Fibroblast of lung (primary cell): Measurements from ENCODE around the gene DNMT1. TPM values are rescaled to one million over a fixed set of nuclear protein-coding genes. Genes with fewer than 3 reads are reported as not detected.

Source experiments
- DNase-seq, 2 donors: peaks; one replicate each; pipeline versions ENCODE4 v3.0.0 to v3.0.0-alpha.2; 2010; ENCODE audit warnings: low read depth in 2 of 2
- H2AFZ ChIP-seq: 2 replicates; pipeline ENCODE4 v1.5.1; 2012; ENCODE audit warnings: low read length, control low read depth, inconsistent platforms
- H3K27ac ChIP-seq: 2 replicates; pipeline ENCODE4 v1.5.1; 2011; ENCODE audit warnings: low read length, control low read depth; ENCODE audit not compliant: insufficient read depth
- H3K27me3 ChIP-seq: 2 replicates; pipeline ENCODE4 v1.5.1; 2011; ENCODE audit warnings: mild to moderate bottlenecking, low read length; ENCODE audit not compliant: control insufficient read depth, insufficient read depth
- H3K36me3 ChIP-seq: 2 replicates; pipeline ENCODE4 v1.5.1; 2011; ENCODE audit warnings: low read length; ENCODE audit not compliant: control insufficient read depth, insufficient read depth
- H3K4me1 ChIP-seq: 2 replicates; pipeline ENCODE4 v1.5.1; 2011; ENCODE audit warnings: low read length; ENCODE audit not compliant: control insufficient read depth, insufficient read depth; ENCODE audit errors: extremely low read depth
- H3K4me2 ChIP-seq: 2 replicates; pipeline ENCODE4 v1.5.1; 2011; ENCODE audit warnings: low read length, control low read depth; ENCODE audit not compliant: insufficient read depth; ENCODE audit errors: extremely low read depth
- H3K4me3 ChIP-seq, 4 experiments: fragments of 200-600 bp in 1 of 4; sonication (generic) in 1 of 4; replicated peaks in 1 of 4; 2 replicates each; pipeline ENCODE4 v1.5.1; 2011 to 2016; ENCODE audit warnings: low read length in 4 of 4, low read depth in 3 of 4, mild to moderate bottlenecking in 3 of 4, control low read depth in 2 of 4, inconsistent platforms in 1 of 4, mixed read lengths in 1 of 4; ENCODE audit not compliant: insufficient read depth in 1 of 4; ENCODE audit errors: control extremely low read depth in 1 of 4
- H3K79me2 ChIP-seq: 2 replicates; pipeline ENCODE4 v1.5.1; 2012; ENCODE audit warnings: mild to moderate bottlenecking, low read length, inconsistent platforms; ENCODE audit not compliant: control insufficient read depth, insufficient read depth
- H3K9ac ChIP-seq: 2 replicates; pipeline ENCODE4 v1.5.1; 2011; ENCODE audit warnings: mild to moderate bottlenecking, low read length, control low read depth; ENCODE audit not compliant: insufficient read depth
- H3K9me3 ChIP-seq: 2 replicates; pipeline ENCODE4 v1.5.1; 2012; ENCODE audit warnings: low read depth, low read length; ENCODE audit not compliant: control insufficient read depth, insufficient read depth
- H4K20me1 ChIP-seq: 2 replicates; pipeline ENCODE4 v1.5.1; 2011; ENCODE audit warnings: low read length; ENCODE audit not compliant: control insufficient read depth, insufficient read depth; ENCODE audit errors: extremely low read depth
- EZH2 ChIP-seq: IDR thresholded peaks from 2 replicates; pipeline ENCODE4 v1.5.1; 2012; ENCODE audit warnings: low read length, control low read depth, mild to moderate bottlenecking; ENCODE audit errors: missing control alignments
- polyA plus RNA-seq, 2 donors: library from polyadenylated mRNA; depleted of rRNA in 1 of 2; stranded (reverse) in 1 of 2; unstranded in 1 of 2; fragments of >200 nt; gene quantifications; 2 replicates each; pipeline ENCODE4 v1.2.1, GENCODE V29; 2011 to 2012; ENCODE audit warnings: missing spikeins in 1 of 2
- total RNA-seq: library from RNA; depleted of rRNA; stranded (reverse); fragments of >200 nt; gene quantifications from 2 replicates; pipeline ENCODE4 v1.2.1, GENCODE V29; 2014
- TF ChIP-seq, protein P1 (sequence below), 2 donors: IDR thresholded peaks in 1 of 2; conservative IDR thresholded peaks in 1 of 2; 1 replicate in 1 of 2; 2 replicates in 1 of 2; pipeline ENCODE4 v1.5.1; 2011 to 2012; ENCODE audit warnings: low read length in 2 of 2, control low read depth in 1 of 2, inconsistent platforms in 1 of 2, low read depth in 1 of 2, mild to moderate bottlenecking in 1 of 2

Gene DNMT1
- total and polyA plus RNA-seq, 2 donors (not counting 1 experiment from before 2014, with no cell fraction given): 33.7 to 36.7 TPM

DNA sequence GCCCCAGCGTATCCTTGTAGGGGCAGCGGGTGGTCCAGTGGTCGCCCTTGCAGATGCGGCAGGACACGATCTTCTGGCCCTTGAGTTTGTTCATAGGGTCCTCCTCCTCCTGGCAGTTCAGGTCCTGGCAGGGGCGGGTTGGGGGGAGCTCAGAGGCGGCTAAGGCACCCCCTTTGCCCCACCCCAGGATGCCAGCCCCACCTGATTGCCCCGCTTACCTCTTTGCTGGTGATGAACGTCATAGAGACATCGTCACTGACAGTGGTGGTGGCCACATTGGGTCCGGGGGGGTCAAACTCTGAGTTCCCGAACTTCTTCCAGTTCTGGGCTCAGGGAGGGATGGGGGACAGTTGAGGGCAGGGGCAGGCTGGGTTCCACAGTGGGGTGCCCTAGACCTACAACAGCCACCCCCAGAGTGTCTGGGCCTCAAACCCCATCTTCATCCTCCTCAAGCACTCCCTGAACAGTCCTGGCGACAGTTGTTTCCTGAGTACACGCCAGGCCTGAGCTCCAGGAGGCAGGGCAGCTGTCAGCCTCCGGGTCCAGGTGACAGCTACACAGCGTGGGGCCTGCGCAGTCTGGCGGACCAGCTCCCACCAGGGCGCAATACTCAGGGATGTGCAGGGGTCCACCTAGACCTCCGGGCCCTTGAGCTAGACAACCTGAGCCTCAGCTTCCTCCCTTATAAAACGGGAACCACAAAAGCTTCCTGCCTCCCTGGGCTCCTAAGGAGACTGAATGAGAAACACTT, 77.7 kb downstream of the DNMT1 start:
- Histone ChIP-seq H3K4me2 (no peak overlapping the region), H3K27me3 (no peaks in the 10 kb centered on the region), H3K79me2 (peaks cover 12% of the 10 kb centered on the region), H2AFZ (no peak overlapping the region), H3K4me1 (peaks cover 11% of the 10 kb centered on the region), H3K4me3 (no peak overlapping the region), H3K36me3 (peaks cover 24% of the 10 kb centered on the region), H4K20me1 (no peaks in the 10 kb centered on the region), H3K9me3 (no peaks in the 10 kb centered on the region), H3K9ac (no peak overlapping the region), H3K27ac (no peak overlapping the region)
- TF ChIP-seq EZH2: no peak
- TF ChIP-seq, protein P1, sequence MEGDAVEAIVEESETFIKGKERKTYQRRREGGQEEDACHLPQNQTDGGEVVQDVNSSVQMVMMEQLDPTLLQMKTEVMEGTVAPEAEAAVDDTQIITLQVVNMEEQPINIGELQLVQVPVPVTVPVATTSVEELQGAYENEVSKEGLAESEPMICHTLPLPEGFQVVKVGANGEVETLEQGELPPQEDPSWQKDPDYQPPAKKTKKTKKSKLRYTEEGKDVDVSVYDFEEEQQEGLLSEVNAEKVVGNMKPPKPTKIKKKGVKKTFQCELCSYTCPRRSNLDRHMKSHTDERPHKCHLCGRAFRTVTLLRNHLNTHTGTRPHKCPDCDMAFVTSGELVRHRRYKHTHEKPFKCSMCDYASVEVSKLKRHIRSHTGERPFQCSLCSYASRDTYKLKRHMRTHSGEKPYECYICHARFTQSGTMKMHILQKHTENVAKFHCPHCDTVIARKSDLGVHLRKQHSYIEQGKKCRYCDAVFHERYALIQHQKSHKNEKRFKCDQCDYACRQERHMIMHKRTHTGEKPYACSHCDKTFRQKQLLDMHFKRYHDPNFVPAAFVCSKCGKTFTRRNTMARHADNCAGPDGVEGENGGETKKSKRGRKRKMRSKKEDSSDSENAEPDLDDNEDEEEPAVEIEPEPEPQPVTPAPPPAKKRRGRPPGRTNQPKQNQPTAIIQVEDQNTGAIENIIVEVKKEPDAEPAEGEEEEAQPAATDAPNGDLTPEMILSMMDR (conservative IDR thresholded peaks at IDR 0.05 in 1 of 2, IDR thresholded peaks at IDR 0.05 in 1 of 2; ENCODE audit: low read depth in 1 of 2, low read length in 2 of 2): no peak
- DNase-seq: no peak

DNA sequence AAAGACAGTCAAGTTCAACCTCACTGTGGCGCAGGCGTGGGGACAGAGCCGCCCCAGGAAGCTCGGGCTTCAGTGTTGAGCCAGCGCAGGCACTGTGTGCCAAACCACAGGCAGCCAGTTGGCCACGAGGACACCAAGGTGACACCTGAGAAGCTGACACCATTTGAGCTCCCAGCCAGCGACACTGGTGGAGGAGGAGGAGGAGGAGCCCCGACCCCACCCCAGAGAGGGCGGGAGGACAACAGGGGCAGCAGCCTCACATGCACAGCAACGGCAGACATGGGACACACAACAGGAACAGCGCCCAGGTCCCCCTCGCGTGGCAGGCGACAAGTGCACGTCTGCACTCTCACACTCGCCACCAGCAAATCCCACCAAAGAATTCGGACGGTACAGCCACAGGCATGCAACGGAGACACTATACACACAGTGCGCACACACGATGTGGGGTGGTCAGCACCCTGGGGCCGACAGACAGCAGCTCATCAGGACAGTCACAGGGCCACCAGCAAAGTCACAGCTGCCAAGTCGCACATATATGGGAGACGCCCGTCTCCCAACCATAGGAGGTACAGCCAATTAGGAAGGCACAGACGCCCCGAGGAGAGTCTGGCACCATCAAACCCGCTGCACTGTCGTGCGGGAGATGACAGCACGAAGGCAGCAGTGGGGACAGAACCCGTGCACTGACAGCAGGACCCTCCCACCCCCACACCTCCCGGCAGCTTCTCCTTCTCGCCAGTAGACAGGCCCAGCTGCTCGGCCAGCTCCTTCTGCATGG, 78.5 kb downstream of the DNMT1 start:
- Histone ChIP-seq H3K36me3 (peaks cover 27% of the 10 kb centered on the region), H3K27ac (no peak overlapping the region), H3K79me2 (peaks cover 12% of the 10 kb centered on the region), H2AFZ (no peak overlapping the region), H3K4me2 (no peak overlapping the region), H3K4me1 (peaks cover 11% of the 10 kb centered on the region), H3K9ac (no peak overlapping the region), H4K20me1 (no peaks in the 10 kb centered on the region), H3K4me3 (no peak overlapping the region), H3K9me3 (no peaks in the 10 kb centered on the region), H3K27me3 (no peaks in the 10 kb centered on the region)
- DNase-seq: no peak
- no peak for TF ChIP-seq EZH2
- TF ChIP-seq, protein P1 (conservative IDR thresholded peaks at IDR 0.05 in 1 of 2, IDR thresholded peaks at IDR 0.05 in 1 of 2; ENCODE audit: low read depth in 1 of 2, low read length in 2 of 2): no peak

DNA sequence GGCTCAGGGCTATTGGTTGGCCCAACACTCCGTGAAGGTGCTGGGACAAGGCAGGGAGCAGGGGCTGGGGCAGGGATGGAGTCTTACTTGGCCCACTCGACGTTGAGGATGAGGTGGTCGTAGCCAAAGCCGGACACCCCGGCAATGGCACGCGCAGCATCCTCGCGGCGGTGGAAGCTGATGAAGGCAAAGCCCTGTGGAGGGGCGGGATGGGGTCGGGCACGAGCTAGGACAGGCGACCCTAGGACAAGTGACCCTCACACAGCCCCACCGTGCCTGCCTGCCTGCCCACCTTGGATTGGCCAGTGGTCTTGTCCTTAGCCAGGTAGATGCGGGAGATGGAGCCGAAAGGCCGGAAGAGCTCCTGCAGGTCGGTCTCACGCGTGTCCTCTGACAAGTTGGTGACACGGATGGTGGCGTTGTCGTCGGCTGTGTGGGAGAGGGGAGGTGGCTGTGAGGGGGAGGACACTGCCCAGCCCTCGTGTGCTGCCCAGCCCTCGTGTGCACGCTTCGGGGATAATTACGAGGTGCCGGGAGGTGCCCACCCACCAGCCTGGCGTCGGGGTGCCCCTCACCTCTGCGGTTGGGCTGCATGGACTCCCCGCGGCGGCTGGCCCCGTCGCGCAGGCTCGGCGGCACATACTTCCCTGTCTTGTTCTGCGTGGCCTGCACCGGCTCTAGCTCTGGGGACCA, 79.2 kb downstream of the DNMT1 start:
- Histone ChIP-seq H3K4me2 (no peak overlapping the region), H3K79me2 (peaks cover 12% of the 10 kb centered on the region), H3K27me3 (no peaks in the 10 kb centered on the region), H3K4me1 (peaks cover 7% of the 10 kb centered on the region), H3K9ac (no peak overlapping the region), H4K20me1 (no peaks in the 10 kb centered on the region), H3K36me3 (peaks cover 33% of the 10 kb centered on the region), H3K4me3 (no peak overlapping the region), H3K27ac (no peak overlapping the region), H2AFZ (no peak overlapping the region), H3K9me3 (no peaks in the 10 kb centered on the region)
- no peak for TF ChIP-seq EZH2
- TF ChIP-seq, protein P1 (conservative IDR thresholded peaks at IDR 0.05 in 1 of 2, IDR thresholded peaks at IDR 0.05 in 1 of 2; ENCODE audit: low read depth in 1 of 2, low read length in 2 of 2): no peak
- no peak for DNase-seq
